Nephron progenitor cell (in vitro differentiated cells): ENCODE data around the gene BNIPL.
A peak's percentile ranks its signal among the peaks of the same experiment; 100 is the strongest.

Experiments
- DNase-seq: peaks from one replicate; pipeline ENCODE4 v3.0.0; 2021
- H3K27ac Mint-ChIP-seq: 2 replicates; pipeline ENCODE4 v1.8.0; 2021; ENCODE audit warnings: mild to moderate bottlenecking, moderate library complexity, mixed read lengths
- H3K27me3 Mint-ChIP-seq: 2 replicates; pipeline ENCODE4 v1.8.0; 2021; ENCODE audit warnings: mild to moderate bottlenecking, low read depth, mixed read lengths; ENCODE audit not compliant: poor library complexity
- H3K36me3 Mint-ChIP-seq: 2 replicates; pipeline ENCODE4 v1.8.0; 2021; ENCODE audit warnings: low read depth, mixed read lengths
- H3K4me1 Mint-ChIP-seq: 2 replicates; pipeline ENCODE4 v1.8.0; 2021; ENCODE audit warnings: mixed read lengths
- H3K4me3 Mint-ChIP-seq: 2 replicates; pipeline ENCODE4 v1.8.0; 2021; ENCODE audit warnings: mild to moderate bottlenecking, moderate library complexity, mixed read lengths
- H3K9me3 Mint-ChIP-seq: 2 replicates; pipeline ENCODE4 v1.8.0; 2021; ENCODE audit warnings: mild to moderate bottlenecking, moderate library complexity, mixed read lengths
- CTCF ChIP-seq: fragments of 200-600 bp; sonication (generic); IDR thresholded peaks from 2 replicates; pipeline ENCODE4 v1.5.0; 2021; ENCODE audit warnings: antibody characterized with exemption

BNIPL gene

GRCh38 chr1:151047591-151047924 is 11.2 kb downstream of the BNIPL start, which contains the start of gene C1orf56:
Gene C1orf56, plus strand, starts transcription at chr1:151047751. Its CDS starts 97 bp downstream, at chr1:151047848.
- Mint-ChIP-seq H3K4me3 (peak within 1 kb of the TSS; percentile 95), H3K36me3 (peaks cover 14% of the 10 kb centered on the region), H3K4me1 (peaks cover 59% of the 10 kb centered on the region), H3K27ac (peak within 1 kb of the TSS; percentile 94), H3K27me3 (peaks cover 3% of the 10 kb centered on the region), H3K9me3 (no peaks in the 10 kb centered on the region)
- no peak for TF ChIP-seq CTCF
- DNase-seq = peak; percentile 75

- peak overlapping the region; percentile 94 for H3K27ac Mint-ChIP-seq
- peaks cover 59% of the 10 kb centered on the region for H3K4me1 Mint-ChIP-seq
- peak overlapping the region; percentile 95 for H3K4me3 Mint-ChIP-seq
- TF ChIP-seq CTCF = peak; percentile 43
- H3K36me3 Mint-ChIP-seq = peaks cover 14% of the 10 kb centered on the region
- H3K27me3 Mint-ChIP-seq = peaks cover 3% of the 10 kb centered on the region
- H3K9me3 Mint-ChIP-seq = no peaks in the 10 kb centered on the region
- DNase-seq = peak; percentile 60
These were observed 11.7 kb downstream of the BNIPL start for GRCh38 chr1:151047925-151048644.

GRCh38 chr1:151048645-151049032 is 12.3 kb downstream of the BNIPL start:
- H3K36me3 Mint-ChIP-seq = peaks cover 15% of the 10 kb centered on the region
- TF ChIP-seq CTCF = peak; percentile 11
- H3K27me3 Mint-ChIP-seq = peaks cover 3% of the 10 kb centered on the region
- H3K27ac Mint-ChIP-seq = no peak overlapping the region
- H3K4me1 Mint-ChIP-seq = peaks cover 59% of the 10 kb centered on the region
- H3K4me3 Mint-ChIP-seq = peak overlapping the region; percentile 95
- no peak for DNase-seq
- H3K9me3 Mint-ChIP-seq = no peaks in the 10 kb centered on the region

- no peak for TF ChIP-seq CTCF
- Mint-ChIP-seq H3K27ac (no peak overlapping the region), H3K36me3 (peaks cover 23% of the 10 kb centered on the region), H3K4me1 (peaks cover 59% of the 10 kb centered on the region), H3K27me3 (peaks cover 3% of the 10 kb centered on the region), H3K4me3 (peak overlapping the region; percentile 95), H3K9me3 (no peaks in the 10 kb centered on the region)
- no peak for DNase-seq
These were observed 13.1 kb downstream of the BNIPL start for GRCh38 chr1:151049458-151049857.

GRCh38 chr1:151050051-151050688 is 13.8 kb downstream of the BNIPL start:
- no peaks in the 10 kb centered on the region for H3K9me3 Mint-ChIP-seq
- H3K27me3 Mint-ChIP-seq = peaks cover 3% of the 10 kb centered on the region
- H3K4me3 Mint-ChIP-seq = peak overlapping the region; percentile 44
- H3K27ac Mint-ChIP-seq = no peak overlapping the region
- peaks cover 31% of the 10 kb centered on the region for H3K36me3 Mint-ChIP-seq
- DNase-seq = no peak
- H3K4me1 Mint-ChIP-seq = peaks cover 65% of the 10 kb centered on the region
- no peak for TF ChIP-seq CTCF
